CD4-positive, alpha-beta T cell treated with Interleukin-10 for 1 hour (primary cell): ENCODE results near the gene TNIK.

Source experiments
- DNase-seq: peaks from one replicate; pipeline ENCODE4 v3.0.0-alpha.2; 2020

Gene TNIK

GRCh38 chr3:171059978-171060377 is 400.2 kb downstream of the TNIK start:
- no peak for DNase-seq

GRCh38 chr3:171058873-171059603 is 401.2 kb downstream of the TNIK start:
- no peak for DNase-seq

- DNase-seq: no peak
Measured at GRCh38 chr3:171058058-171058457, 402.1 kb downstream of the TNIK start.

DNA sequence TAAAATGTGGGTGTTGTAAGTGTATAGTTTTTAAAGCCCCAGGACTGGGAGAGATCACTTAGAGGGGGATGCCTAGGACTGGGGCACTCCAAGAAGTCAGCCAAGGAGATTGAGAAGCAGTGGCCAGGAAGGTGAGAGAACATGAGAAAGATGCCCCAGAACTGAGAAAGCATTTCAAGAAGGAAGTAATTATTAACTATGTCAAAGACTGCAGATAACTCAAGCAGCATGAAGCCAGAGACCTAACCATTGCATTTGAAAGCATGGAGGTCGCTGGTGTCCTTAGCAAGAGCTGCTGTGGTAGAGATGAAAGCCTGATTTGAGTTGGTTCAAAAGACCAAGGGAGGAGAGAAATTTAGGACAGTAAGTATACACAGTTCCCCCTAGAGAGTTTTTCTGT is 403.1 kb downstream of the TNIK start:
- DNase-seq: no peak

- no peak for DNase-seq
Measured at GRCh38 chr3:171056528-171056927, 403.7 kb downstream of the TNIK start.

GRCh38 chr3:171055336-171056178 is 404.6 kb downstream of the TNIK start:
- no peak for DNase-seq

DNA sequence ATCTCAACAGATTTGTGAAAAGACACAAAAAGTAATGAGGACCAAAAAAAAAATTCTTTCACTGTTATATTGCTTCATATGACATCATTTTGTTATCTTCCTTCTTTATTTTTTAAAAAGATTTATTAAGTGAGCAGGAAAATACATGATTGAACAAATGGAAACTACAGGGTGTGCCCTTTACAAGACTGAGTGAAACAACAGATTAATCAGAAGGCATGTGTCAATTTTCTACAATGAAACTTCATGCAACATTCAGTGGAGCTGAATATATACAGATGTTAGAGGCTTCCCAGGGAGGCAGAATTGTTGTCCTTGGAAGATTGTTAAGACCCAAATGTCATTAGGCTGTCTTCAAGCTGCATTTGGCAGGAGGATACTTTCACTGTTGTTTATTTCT is 405.3 kb downstream of the TNIK start:
- DNase-seq: no peak

DNA sequence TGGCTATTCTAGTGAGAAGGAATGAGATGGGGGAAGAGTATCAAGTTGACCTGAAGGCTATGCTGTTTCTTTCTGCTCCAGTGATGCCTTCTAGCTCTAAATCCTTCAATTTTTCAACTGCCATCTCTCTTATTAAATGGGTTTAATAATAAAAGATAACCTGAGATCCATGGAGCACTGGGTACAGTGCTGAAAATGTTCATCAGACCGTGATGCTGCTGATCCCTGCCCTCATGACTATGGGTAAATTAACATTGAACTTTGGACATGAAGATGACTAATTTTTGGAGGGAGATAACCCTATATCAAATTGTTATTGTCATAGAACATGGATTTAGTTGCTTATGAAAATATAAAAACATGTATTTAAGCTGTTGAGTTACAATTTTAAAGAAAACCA is 406.0 kb downstream of the TNIK start:
- no peak for DNase-seq

DNA sequence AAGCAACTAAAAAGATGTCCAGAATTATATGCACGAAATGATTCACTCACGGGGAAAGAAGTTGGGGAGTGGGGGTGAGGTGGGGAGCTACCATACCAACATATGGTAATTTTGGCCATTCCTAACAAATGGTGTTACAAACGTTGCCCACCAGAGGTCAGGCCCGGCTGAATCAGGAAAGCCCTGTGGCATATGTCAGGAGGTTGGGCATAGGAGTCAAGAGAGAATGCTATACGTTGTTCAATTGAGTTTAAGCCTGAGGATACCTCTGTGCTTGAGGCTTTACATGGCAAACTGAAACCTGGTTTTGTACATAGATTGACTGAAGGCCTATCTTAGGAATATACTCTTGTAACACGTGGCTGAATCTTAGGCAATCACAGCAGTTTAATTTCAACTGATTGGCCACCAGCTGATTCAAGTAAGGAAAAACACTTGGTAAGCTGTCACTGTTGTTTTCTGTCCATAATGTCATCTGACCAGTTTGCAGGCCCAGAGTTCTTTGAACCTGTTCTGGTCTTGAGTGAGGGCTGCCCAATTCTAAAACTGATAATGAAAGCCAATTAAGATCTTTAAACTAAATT is 410.3 kb downstream of the TNIK start:
- peak; percentile 40 for DNase-seq

DNA sequence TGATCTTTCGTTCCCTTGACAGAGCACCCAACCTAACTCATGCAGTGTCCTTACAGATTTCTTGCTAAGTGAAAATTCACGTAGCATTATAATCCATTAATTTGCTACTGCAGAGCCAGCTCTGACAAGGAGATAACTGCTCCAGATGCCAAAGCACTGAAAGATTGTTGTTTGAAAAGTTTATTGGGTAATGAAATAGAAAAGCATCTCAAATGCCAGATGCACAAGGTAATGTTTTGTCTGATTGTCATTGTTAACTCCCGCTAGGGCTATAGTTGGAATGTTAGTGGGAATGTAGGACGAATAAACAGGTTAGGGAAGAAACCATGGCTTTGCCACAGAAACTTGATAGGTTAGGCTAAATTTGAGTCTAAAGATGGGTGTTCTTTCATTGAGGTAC is 413.4 kb downstream of the TNIK start:
- no peak for DNase-seq

DNA sequence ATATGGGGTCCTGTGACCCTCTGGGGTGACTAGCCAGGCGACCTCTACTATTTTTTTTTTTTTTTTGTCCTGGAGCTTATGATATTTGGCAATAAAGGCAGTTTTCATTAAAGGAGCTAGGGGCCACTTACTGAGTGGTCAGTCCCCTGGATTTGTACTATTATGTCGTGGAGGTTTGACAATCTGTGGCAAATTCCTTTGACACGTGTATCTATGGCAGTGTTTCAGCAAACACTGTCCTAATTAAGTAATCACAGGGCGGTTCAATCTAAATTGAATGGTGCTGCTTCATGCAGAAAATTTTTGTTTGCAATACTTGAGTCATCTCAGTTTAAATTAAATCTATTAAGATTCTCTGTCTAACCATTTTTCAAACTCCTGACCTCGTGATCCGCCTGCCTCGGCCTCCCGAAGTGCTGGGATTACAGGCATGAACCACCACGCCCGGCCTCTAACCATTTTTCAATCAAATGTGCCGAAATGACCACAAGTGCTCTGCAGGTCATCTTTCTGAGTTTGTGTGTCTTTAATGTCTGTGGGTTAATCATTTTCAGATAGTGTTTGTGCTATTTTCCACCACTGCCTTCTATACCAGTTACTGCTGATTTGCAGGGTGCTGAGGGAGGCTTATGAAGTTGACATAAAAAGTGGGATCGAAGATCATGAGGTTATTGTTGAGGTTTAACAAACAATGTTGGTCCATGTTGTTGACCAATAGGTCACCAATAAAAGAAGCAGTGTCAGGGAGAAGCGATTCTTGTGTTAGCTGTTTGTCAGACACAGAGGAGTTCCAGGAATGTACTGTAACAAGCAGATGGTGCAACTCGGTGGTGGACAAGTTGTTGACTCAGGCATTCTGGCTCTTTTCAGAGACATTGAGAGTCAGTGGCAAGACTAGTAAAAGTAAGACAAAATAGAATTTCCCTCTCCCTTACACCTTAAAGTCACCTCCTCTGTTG is 415.1 kb downstream of the TNIK start:
- no peak for DNase-seq

- DNase-seq: no peak
Measured at GRCh38 chr3:171044384-171044783, 415.8 kb downstream of the TNIK start.

- no peak for DNase-seq
Measured at GRCh38 chr3:171039674-171040073, 420.5 kb downstream of the TNIK start.

GRCh38 chr3:171038342-171038741 is 421.9 kb downstream of the TNIK start:
- DNase-seq: no peak

GRCh38 chr3:171028779-171029232 is 431.4 kb downstream of the TNIK start:
- no peak for DNase-seq

DNA sequence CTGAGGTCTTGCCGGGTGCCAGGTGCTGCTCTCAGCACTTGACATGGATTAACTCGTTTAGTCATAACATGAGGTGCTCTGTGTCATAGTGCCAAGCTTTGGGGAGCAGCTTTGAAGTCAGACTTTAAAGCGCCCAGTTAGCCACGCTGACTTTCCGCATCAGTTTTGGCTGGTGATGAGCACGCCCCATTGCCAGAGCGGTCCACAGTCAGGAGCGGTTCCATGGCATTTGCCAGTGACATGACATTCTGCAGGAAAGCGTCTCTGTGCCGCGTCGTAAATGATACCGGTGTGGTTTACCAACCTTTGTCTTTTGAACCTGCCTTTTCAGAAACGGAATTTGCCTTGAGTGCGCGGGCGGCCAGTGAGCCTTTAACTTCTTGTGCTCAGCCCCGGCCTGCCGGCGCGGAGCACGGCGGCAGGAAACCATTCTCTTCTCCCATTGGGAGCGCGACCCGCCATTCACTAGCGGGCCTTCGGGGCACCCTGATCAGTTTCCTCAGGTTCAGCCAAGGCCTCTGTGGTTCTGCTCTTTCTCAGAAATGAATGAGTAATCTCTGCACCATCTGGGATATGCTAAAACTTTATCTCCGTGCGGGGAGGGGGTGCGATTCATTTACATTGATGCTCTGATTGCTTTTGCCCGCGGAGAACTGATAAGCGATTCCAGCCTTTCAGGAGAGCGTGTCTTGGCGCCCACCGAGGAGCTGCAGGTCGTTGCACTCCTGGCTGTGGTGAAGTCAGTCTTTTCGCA is 432.0 kb downstream of the TNIK start:
- peak; percentile 10 for DNase-seq

- DNase-seq: no peak
Measured at GRCh38 chr3:171026597-171027293, 433.5 kb downstream of the TNIK start, which contains the start of gene SLC2A2. Gene SLC2A2 (minus strand): TSS chr3:171026720. CDS start chr3:171026670, 50 bp downstream.

DNA sequence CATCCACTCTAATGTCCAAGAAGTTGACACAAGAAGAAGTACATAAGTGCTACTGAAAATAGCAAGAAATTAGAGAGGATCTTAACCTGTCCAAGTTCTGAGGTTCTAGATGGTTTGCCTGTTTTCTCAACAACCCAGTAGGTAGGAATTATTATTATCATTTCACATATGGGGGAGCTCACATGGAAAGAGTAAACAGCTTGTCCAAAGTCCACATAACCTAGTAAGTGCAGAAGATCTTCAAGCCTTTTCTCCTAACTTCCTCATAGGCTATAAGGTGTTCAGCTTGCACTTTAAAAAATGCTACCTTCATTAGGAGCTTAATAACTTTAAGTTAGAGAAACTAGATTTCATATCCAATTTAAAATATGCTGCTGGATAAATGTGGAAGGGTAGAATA is 436.6 kb downstream of the TNIK start:
- DNase-seq: no peak

DNA sequence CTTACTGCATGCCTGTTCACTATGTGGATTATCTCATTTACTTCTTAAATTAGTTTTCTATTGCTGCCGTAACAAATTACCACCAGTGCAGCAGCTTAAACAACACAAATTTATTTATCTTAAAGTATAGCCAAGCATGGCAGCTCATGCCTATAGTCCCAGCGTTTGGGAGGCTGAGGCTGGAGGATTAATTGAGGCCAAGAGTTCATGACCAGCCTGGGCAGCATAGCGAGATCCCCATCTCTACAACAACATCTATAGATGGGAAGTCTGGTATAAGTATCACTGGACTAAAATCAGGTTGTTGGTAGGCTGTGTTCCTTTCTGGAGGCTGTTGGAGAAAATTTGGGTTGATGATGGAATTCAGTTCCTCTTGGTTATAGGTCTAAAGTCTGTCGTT is 438.8 kb downstream of the TNIK start:
- DNase-seq: no peak

DNA sequence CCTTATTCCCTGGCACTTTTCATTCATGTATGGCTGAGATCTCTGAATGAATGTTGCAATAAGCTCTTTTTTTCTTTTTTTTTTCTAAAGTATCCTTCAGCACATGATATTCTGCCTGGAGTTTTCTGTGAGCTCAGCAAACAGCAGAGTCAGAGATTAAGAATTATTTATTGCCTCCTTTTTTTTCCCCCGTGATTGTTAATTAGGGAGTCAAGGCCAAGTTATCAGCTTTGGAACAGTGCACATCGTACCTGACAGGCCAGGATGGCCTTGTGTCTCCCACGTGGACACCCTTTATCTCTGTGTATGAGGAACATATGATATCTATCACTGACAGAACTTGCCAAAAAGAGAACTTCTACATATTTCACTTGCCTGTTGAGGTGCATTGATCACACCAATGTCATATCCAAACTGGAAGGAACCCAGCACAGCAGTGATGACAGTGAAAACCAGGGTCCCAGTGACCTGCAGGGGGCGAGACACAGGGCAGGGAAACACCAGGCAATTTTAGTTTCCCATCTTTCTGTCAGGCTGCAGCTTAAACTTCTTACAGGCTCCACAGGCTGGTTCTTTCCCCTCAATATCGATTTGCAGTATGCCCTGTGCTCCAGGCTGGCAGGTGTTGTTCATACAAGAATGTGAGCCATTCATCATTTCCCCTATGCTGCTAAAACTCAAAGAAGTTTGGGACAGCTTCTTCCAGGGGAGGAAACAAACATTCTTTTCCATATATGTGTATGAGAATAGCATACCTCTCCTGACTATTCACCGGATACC is 441.9 kb downstream of the TNIK start:
- no peak for DNase-seq
